ENCODE data around the gene IKZF3.

- TF ChIP-seq POLR2A (IDR thresholded peaks at IDR 0.05; ENCODE audit: low read depth, low read length) (no peak), POLR2AphosphoS5 (IDR thresholded peaks at IDR 0.05; ENCODE audit: low read depth, low read length) (no peak), TAF1 (IDR thresholded peaks at IDR 0.05; ENCODE audit: borderline replicate concordance, low read depth, low read length) (no peak)
Measured at GRCh38 chr17:39848600-39848999, 15.5 kb downstream of the IKZF3 start.
